SK-N-SH (cell line): ENCODE data around the gene LYRM2. TPM values are rescaled to one million over a fixed set of nuclear protein-coding genes. Genes with fewer than 3 reads are reported as not detected.

Source experiments
- CTCF ChIA-PET: fragments of 300-600, 350-600 bp; formaldehyde crosslinking; extraction: SDS; loops from one replicate; lab custom pipeline; 2021; lab: Yijun Ruan, JAX
- POLR2A ChIA-PET: fragments of 350-600 bp; sonication (Branson Sonifier 250); formaldehyde crosslinking; extraction: SDS; loops from one replicate; lab custom pipeline; 2020; ENCODE audit warnings: antibody characterized with exemption, inconsistent platforms; lab: Yijun Ruan, JAX
- DNase-seq: peaks from one replicate; pipeline ENCODE4 v3.0.0; 2012
- H2AFZ ChIP-seq: fragments of 200-600 bp; sonication (generic); 2 replicates; pipeline ENCODE4 v1.8.1; 2016; ENCODE audit warnings: antibody characterized with exemption, mild to moderate bottlenecking, low read depth
- H3F3A ChIP-seq: fragments of 200-600 bp; sonication (generic); replicated peaks from 2 replicates; pipeline ENCODE3; 2016; ENCODE audit warnings: antibody characterized with exemption, mild to moderate bottlenecking; ENCODE audit not compliant: insufficient read depth
- H3K27ac ChIP-seq, 2 experiments: fragments of 200-500 bp in 1 of 2; fragments of 200-600 bp in 1 of 2; sonication (Bioruptor generic) in 1 of 2; sonication (generic), shearing (Covaris generic) in 1 of 2; 2 replicates each; pipeline versions ENCODE4 v1.5.1 to v1.6.1; 2014 to 2016; ENCODE audit warnings: low read depth in 2 of 2, inconsistent platforms in 1 of 2, low read length in 1 of 2, mild to moderate bottlenecking in 1 of 2, mixed read lengths in 1 of 2
- H3K27me3 ChIP-seq: fragments of 200-600 bp; sonication (generic), shearing (Covaris generic); 2 replicates; pipeline ENCODE4 v1.6.1; 2016; ENCODE audit warnings: mixed run types; ENCODE audit not compliant: insufficient read depth
- H3K36me3 ChIP-seq, 2 experiments: fragments of 200-500 bp in 1 of 2; fragments of 200-600 bp in 1 of 2; sonication (Bioruptor generic) in 1 of 2; sonication (generic) in 1 of 2; replicated peaks in 1 of 2; 2 replicates each; pipeline versions ENCODE3 to v1.5.1; 2014 to 2016; ENCODE audit warnings: low read length in 1 of 2, mild to moderate bottlenecking in 1 of 2; ENCODE audit not compliant: insufficient read depth in 2 of 2, control insufficient read depth in 1 of 2
- H3K4me1 ChIP-seq, 2 experiments: fragments of 200-500 bp in 1 of 2; fragments of 200-600 bp in 1 of 2; sonication (Bioruptor generic) in 1 of 2; sonication (generic), shearing (Covaris generic) in 1 of 2; 2 replicates each; pipeline versions ENCODE4 v1.5.1 to v1.6.1; 2014 to 2016; ENCODE audit warnings: low read depth in 1 of 2, low read length in 1 of 2, mixed run types in 1 of 2; ENCODE audit not compliant: insufficient read depth in 2 of 2, control insufficient read depth in 1 of 2
- H3K4me2 ChIP-seq: fragments of 200-600 bp; sonication (generic), shearing (Covaris generic); 2 replicates; pipeline ENCODE4 v1.6.1; 2017; ENCODE audit warnings: mixed run types
- H3K4me3 ChIP-seq, 2 experiments: fragments of 200-500 bp in 1 of 2; fragments of 200-600 bp in 1 of 2; sonication (Bioruptor generic) in 1 of 2; sonication (generic), shearing (Covaris generic) in 1 of 2; 2 replicates each; pipeline versions ENCODE4 v1.5.1 to v1.8.1; 2014 to 2016; ENCODE audit warnings: low read depth in 2 of 2, inconsistent platforms in 1 of 2, low read length in 1 of 2, mild to moderate bottlenecking in 1 of 2, mixed read lengths in 1 of 2, moderate library complexity in 1 of 2
- H3K79me2 ChIP-seq: fragments of 200-600 bp; sonication (generic); 2 replicates; pipeline ENCODE4 v1.8.1; 2017; ENCODE audit warnings: mild to moderate bottlenecking; ENCODE audit not compliant: insufficient read depth
- H3K9ac ChIP-seq: fragments of 200-600 bp; sonication (generic); 2 replicates; pipeline ENCODE4 v1.6.1; 2017; ENCODE audit warnings: mixed run types
- H3K9me2 ChIP-seq: fragments of 200-600 bp; sonication (generic); 2 replicates; pipeline ENCODE4 v1.6.1; 2017; ENCODE audit warnings: mixed run types
- H3K9me3 ChIP-seq: fragments of 200-600 bp; sonication (generic); 2 replicates; pipeline ENCODE4 v1.6.1; 2017; ENCODE audit warnings: mixed run types, mild to moderate bottlenecking, moderate library complexity
- H4K20me1 ChIP-seq: fragments of 200-600 bp; sonication (generic); 2 replicates; pipeline ENCODE4 v1.6.1; 2017; ENCODE audit warnings: mild to moderate bottlenecking, mixed run types; ENCODE audit not compliant: insufficient read depth
- ELF1 ChIP-seq: IDR thresholded peaks from 2 replicates; pipeline ENCODE4 v1.4.0; 2012
- EZH2phosphoT487 ChIP-seq: fragments of 200-600 bp; sonication (generic); IDR thresholded peaks from 2 replicates; pipeline ENCODE4 v1.6.1; 2017; ENCODE audit warnings: low read depth, mixed run types, mild to moderate bottlenecking, antibody characterized with exemption, moderate library complexity, borderline replicate concordance
- GABPA ChIP-seq: IDR thresholded peaks from 2 replicates; pipeline ENCODE4 v1.4.0; 2012; ENCODE audit warnings: low read depth, mild to moderate bottlenecking
- GATA2 ChIP-seq: sonication (generic); formaldehyde crosslinking; IDR thresholded peaks from 2 replicates; pipeline ENCODE4 v1.5.0; 2020; ENCODE audit warnings: mild to moderate bottlenecking, missing genetic modification reagents
- MEF2A ChIP-seq: IDR thresholded peaks from 2 replicates; pipeline ENCODE4 v1.4.0; 2012; ENCODE audit warnings: low read depth, borderline replicate concordance
- MXI1 ChIP-seq: IDR thresholded peaks from 2 replicates; pipeline ENCODE4 v1.6.1; 2012; ENCODE audit warnings: mild to moderate bottlenecking, low read depth, low read length, improper control_type of control experiment
- NFIC ChIP-seq: IDR thresholded peaks from 2 replicates; pipeline ENCODE4 v1.4.0; 2012; ENCODE audit warnings: borderline replicate concordance
- NRF1 ChIP-seq: IDR thresholded peaks from 2 replicates; pipeline ENCODE4 v1.6.1; 2012; ENCODE audit warnings: low read depth, mild to moderate bottlenecking, low read length
- POLR2AphosphoS5 ChIP-seq: IDR thresholded peaks from 2 replicates; pipeline ENCODE4 v1.6.1; 2012; ENCODE audit warnings: low read depth, low read length
- RAD21 ChIP-seq: IDR thresholded peaks from 2 replicates; pipeline ENCODE4 v1.6.1; 2012; ENCODE audit warnings: mild to moderate bottlenecking, low read length
- RFX5 ChIP-seq: IDR thresholded peaks from 2 replicates; pipeline ENCODE4 v1.6.1; 2012; ENCODE audit warnings: mild to moderate bottlenecking, improper control_type of control experiment, low read length
- RXRA ChIP-seq: IDR thresholded peaks from 2 replicates; pipeline ENCODE4 v1.4.0; 2012; ENCODE audit warnings: low read depth, mild to moderate bottlenecking, borderline replicate concordance
- SIN3A ChIP-seq: IDR thresholded peaks from 2 replicates; pipeline ENCODE4 v1.6.1; 2012; ENCODE audit warnings: low read depth, mild to moderate bottlenecking, low read length, moderate library complexity, borderline replicate concordance
- SMC3 ChIP-seq: IDR thresholded peaks from 2 replicates; pipeline ENCODE4 v1.6.1; 2012; ENCODE audit warnings: low read depth, low read length, improper control_type of control experiment
- TCF12 ChIP-seq: IDR thresholded peaks from 2 replicates; pipeline ENCODE4 v1.4.0; 2012
- YY1 ChIP-seq: IDR thresholded peaks from 2 replicates; pipeline ENCODE4 v1.4.0; 2012; ENCODE audit warnings: low read depth, mild to moderate bottlenecking
- WGBS: methylation state at CpG from one replicate; pipeline ENCODE4 v1.1.6; 2017; ENCODE audit warnings: low lambda C conversion rate; 5-methylcytosine and 5-hydroxymethylcytosine counted together
- polyA plus RNA-seq, 3 experiments: library from polyadenylated mRNA; depleted of rRNA; stranded (reverse); fragments of >200 nt; gene quantifications; 2 replicates each; pipeline ENCODE4 v1.2.3, GENCODE V29; 2012
- TF ChIP-seq, protein P1 (sequence below): IDR thresholded peaks from 2 replicates; pipeline ENCODE4 v1.6.1; 2012; ENCODE audit warnings: mild to moderate bottlenecking, low read depth, low read length, moderate library complexity
- TF ChIP-seq, protein P2 (sequence below): fragments of 150-350 bp; IDR thresholded peaks from 2 replicates; pipeline ENCODE4 v1.6.1; 2016; ENCODE audit warnings: mild to moderate bottlenecking, low read depth, low read length
- TF ChIP-seq, protein P3 (sequence below): fragments of 150-350 bp; IDR thresholded peaks from 2 replicates; pipeline ENCODE4 v1.6.1; 2017; ENCODE audit warnings: antibody characterized with exemption, low read length, low read depth, borderline replicate concordance
- TF ChIP-seq, protein P4 (sequence below): IDR thresholded peaks from 2 replicates; pipeline ENCODE4; 2012
- TF ChIP-seq, protein P5 (sequence below): IDR thresholded peaks from 2 replicates; pipeline ENCODE4 v1.4.0; 2012; ENCODE audit warnings: low read depth

LYRM2 gene
- polyA plus RNA-seq, 1 of the 3 experiments (the other 2 are of a cell fraction), result 14.5 TPM

DNA sequence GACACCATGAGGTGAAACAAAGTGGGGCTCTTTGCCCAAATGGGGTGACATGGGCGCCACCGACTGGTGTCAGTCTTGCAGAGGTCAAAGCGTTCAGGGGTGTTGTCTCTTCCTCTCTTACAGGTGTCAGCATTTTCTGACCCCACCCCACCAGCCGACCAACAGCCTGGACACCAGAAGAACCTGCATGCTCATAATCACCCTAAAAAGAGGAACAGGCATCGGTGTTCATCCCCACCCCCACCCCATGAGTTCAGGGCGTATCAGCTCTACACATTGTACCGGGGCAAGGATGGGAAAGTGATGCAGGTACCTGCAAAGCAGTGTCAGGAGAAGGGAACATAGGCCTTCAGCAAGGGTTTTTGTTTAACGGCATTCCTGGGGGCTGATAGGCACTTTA, 14.8 kb downstream of the LYRM2 start:
- ChIA-PET POLR2A (no interaction called here), CTCF (interaction anchor here (1.0 to 1.1 kb wide), 2 partner anchors 14 to 251 kb away, joined by 4 read pairs; no protein-coding TSS in a partner anchor)
- Histone ChIP-seq H3K27me3 (no peaks in the 10 kb centered on the region), H2AFZ (no peak overlapping the region), H3K79me2 (no peaks in the 10 kb centered on the region), H3K9ac (no peak overlapping the region), H3F3A (no peaks in the 10 kb centered on the region), H3K9me3 (no peaks in the 10 kb centered on the region), H3K4me1 (no peaks in the 10 kb centered on the region; a peak in 1 of 4 replicates), H3K27ac (no peak overlapping the region), H3K4me3 (no peak overlapping the region), H4K20me1 (no peaks in the 10 kb centered on the region), H3K9me2 (no peaks in the 10 kb centered on the region), H3K36me3 (peaks cover 0 to 2% of the 10 kb centered on the region in 2 experiments), H3K4me2 (no peak overlapping the region)
- no peak for DNase-seq
- 90% methylated on average over 6 of the region's 8 CpGs for WGBS
- no peak for TF ChIP-seq RFX5
- TF ChIP-seq MXI1, result no peak
- no peak for TF ChIP-seq SMC3
- TF ChIP-seq GABPA, result no peak
- TF ChIP-seq MEF2A, result no peak
- TF ChIP-seq, protein P1, sequence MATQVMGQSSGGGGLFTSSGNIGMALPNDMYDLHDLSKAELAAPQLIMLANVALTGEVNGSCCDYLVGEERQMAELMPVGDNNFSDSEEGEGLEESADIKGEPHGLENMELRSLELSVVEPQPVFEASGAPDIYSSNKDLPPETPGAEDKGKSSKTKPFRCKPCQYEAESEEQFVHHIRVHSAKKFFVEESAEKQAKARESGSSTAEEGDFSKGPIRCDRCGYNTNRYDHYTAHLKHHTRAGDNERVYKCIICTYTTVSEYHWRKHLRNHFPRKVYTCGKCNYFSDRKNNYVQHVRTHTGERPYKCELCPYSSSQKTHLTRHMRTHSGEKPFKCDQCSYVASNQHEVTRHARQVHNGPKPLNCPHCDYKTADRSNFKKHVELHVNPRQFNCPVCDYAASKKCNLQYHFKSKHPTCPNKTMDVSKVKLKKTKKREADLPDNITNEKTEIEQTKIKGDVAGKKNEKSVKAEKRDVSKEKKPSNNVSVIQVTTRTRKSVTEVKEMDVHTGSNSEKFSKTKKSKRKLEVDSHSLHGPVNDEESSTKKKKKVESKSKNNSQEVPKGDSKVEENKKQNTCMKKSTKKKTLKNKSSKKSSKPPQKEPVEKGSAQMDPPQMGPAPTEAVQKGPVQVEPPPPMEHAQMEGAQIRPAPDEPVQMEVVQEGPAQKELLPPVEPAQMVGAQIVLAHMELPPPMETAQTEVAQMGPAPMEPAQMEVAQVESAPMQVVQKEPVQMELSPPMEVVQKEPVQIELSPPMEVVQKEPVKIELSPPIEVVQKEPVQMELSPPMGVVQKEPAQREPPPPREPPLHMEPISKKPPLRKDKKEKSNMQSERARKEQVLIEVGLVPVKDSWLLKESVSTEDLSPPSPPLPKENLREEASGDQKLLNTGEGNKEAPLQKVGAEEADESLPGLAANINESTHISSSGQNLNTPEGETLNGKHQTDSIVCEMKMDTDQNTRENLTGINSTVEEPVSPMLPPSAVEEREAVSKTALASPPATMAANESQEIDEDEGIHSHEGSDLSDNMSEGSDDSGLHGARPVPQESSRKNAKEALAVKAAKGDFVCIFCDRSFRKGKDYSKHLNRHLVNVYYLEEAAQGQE, result no peak
- TF ChIP-seq, protein P2, sequence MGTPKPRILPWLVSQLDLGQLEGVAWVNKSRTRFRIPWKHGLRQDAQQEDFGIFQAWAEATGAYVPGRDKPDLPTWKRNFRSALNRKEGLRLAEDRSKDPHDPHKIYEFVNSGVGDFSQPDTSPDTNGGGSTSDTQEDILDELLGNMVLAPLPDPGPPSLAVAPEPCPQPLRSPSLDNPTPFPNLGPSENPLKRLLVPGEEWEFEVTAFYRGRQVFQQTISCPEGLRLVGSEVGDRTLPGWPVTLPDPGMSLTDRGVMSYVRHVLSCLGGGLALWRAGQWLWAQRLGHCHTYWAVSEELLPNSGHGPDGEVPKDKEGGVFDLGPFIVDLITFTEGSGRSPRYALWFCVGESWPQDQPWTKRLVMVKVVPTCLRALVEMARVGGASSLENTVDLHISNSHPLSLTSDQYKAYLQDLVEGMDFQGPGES, result no peak
- no peak for TF ChIP-seq SIN3A
- TF ChIP-seq RXRA, result no peak
- TF ChIP-seq POLR2AphosphoS5, result no peak

DNA sequence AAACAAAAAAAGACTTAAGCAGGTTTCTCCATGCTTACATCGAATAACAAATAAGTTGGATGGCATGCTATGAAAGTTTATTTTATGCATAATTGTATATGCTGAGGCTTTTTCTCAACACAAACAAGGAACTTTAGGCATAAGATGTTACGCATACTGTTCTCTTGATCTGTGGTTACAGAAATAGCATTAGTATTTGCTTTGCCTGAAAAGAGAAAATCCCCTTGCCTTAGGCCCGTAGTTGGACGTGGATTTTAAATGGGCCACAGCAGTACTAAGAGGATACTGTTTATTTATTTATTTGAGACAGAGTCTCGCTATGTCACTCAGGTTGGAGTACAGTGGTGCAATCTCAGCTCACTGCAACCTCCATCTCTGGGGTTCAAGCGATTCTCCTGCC, 19.0 kb downstream of the LYRM2 start:
- no peak overlapping the region for H3K9ac ChIP-seq
- H3K4me1 ChIP-seq, result no peaks in the 10 kb centered on the region; a peak in 1 of 4 replicates
- H3K9me3 ChIP-seq, result no peaks in the 10 kb centered on the region
- no peaks in the 10 kb centered on the region for H3K79me2 ChIP-seq
- no peak for DNase-seq
- ChIA-PET CTCF (no interaction called here), POLR2A (no interaction called here)
- no peaks in the 10 kb centered on the region for H3K36me3 ChIP-seq
- H2AFZ ChIP-seq, result no peak overlapping the region
- H3F3A ChIP-seq, result no peaks in the 10 kb centered on the region
- no peak for TF ChIP-seq EZH2phosphoT487
- no peak for TF ChIP-seq ELF1
- TF ChIP-seq, protein P3, sequence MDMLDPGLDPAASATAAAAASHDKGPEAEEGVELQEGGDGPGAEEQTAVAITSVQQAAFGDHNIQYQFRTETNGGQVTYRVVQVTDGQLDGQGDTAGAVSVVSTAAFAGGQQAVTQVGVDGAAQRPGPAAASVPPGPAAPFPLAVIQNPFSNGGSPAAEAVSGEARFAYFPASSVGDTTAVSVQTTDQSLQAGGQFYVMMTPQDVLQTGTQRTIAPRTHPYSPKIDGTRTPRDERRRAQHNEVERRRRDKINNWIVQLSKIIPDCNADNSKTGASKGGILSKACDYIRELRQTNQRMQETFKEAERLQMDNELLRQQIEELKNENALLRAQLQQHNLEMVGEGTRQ, result no peak
- no peak for TF ChIP-seq GATA2
- no peak for TF ChIP-seq RAD21
- no peak for TF ChIP-seq NFIC
- no peak for TF ChIP-seq RXRA
- TF ChIP-seq, protein P4, sequence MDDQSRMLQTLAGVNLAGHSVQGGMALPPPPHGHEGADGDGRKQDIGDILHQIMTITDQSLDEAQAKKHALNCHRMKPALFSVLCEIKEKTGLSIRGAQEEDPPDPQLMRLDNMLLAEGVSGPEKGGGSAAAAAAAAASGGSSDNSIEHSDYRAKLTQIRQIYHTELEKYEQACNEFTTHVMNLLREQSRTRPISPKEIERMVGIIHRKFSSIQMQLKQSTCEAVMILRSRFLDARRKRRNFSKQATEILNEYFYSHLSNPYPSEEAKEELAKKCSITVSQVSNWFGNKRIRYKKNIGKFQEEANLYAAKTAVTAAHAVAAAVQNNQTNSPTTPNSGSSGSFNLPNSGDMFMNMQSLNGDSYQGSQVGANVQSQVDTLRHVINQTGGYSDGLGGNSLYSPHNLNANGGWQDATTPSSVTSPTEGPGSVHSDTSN, result no peak
- no peak for TF ChIP-seq NRF1
- TF ChIP-seq YY1, result no peak
- TF ChIP-seq TCF12, result no peak
- TF ChIP-seq, protein P5, sequence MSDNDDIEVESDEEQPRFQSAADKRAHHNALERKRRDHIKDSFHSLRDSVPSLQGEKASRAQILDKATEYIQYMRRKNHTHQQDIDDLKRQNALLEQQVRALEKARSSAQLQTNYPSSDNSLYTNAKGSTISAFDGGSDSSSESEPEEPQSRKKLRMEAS, result no peak
- H3K4me2 ChIP-seq, result no peak overlapping the region
- H3K27ac ChIP-seq, result no peak overlapping the region
- 92% methylated on average over 6 of the region's 6 CpGs for WGBS
- no peaks in the 10 kb centered on the region for H3K9me2 ChIP-seq
- no peaks in the 10 kb centered on the region for H4K20me1 ChIP-seq
- H3K4me3 ChIP-seq, result no peak overlapping the region
- H3K27me3 ChIP-seq, result no peaks in the 10 kb centered on the region
